Activated naive CD4-positive, alpha-beta T cell treated with anti-CD3 and anti-CD28 coated beads, Interleukin-2, amount 50 U/mL, for 24 hours (primary cell): ENCODE data around the gene UAP1.
"Not testable (repeated sequence)": the region's sequence is repeated elsewhere in the genome, so short reads cannot be mapped to it uniquely, and the experiment has no call there.

Source experiments
- H3K27ac Mint-ChIP-seq: one replicate; pipeline ENCODE4 v1.8.0; 2021; ENCODE audit warnings: mild to moderate bottlenecking, mixed read lengths
- H3K27me3 Mint-ChIP-seq: one replicate; pipeline ENCODE4 v1.8.0; 2021; ENCODE audit warnings: mixed read lengths
- H3K36me3 Mint-ChIP-seq: one replicate; pipeline ENCODE4 v1.8.0; 2021; ENCODE audit warnings: mixed read lengths
- H3K4me1 Mint-ChIP-seq: one replicate; pipeline ENCODE4 v1.8.0; 2021; ENCODE audit warnings: mixed read lengths
- H3K4me3 Mint-ChIP-seq: one replicate; pipeline ENCODE4 v1.8.0; 2021; ENCODE audit warnings: mild to moderate bottlenecking, mixed read lengths
- H3K9me3 Mint-ChIP-seq: one replicate; pipeline ENCODE4 v1.8.0; 2021; ENCODE audit warnings: mixed read lengths

Gene UAP1

DNA sequence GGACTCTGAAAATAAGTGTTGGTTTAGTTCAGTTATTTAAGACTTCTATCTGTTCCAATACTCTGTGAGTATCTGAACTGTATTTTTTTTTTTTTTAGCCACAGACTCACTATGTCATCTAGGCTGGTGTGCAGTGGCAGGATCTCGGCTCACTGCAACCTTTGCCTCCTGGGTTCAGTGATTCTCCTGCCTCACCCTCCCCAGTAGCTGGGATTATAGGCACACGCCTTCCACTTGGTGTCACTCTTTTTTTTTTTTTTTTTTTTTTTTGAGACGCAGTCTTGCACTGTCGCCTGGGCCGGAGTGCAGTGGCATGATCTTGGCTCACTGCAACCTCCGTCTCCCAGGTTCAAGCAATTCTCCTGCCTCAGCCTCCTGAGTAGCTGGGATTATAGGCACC lies 21.4 kb downstream of the UAP1 start:
- not testable (repeated sequence) for H3K4me3 Mint-ChIP-seq, H3K27me3 Mint-ChIP-seq, H3K9me3 Mint-ChIP-seq, H3K27ac Mint-ChIP-seq, H3K4me1 Mint-ChIP-seq
- peaks cover 22% of the 10 kb centered on the region for H3K36me3 Mint-ChIP-seq

DNA sequence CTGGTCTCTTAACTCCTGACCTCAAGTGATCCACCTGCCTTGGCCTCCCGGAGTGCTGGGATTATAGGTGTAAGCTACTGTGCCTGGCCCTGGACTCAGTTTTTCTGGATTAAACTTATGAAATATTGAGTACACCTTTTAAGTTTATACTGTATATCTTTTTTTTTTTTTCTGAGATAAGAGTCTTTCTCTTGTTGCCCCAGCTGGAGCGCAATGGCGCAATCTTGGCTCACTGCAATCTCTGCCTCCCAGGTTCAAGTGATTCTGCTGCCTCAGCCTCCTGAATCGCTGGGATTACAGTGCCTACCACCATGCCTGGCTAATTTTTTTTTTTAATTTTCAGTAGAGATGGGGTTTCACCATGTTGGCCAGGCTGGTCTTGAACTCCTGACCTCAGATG lies 23.6 kb downstream of the UAP1 start:
- peaks cover 29% of the 10 kb centered on the region for H3K36me3 Mint-ChIP-seq
- H3K27ac Mint-ChIP-seq = not testable (repeated sequence)

DNA sequence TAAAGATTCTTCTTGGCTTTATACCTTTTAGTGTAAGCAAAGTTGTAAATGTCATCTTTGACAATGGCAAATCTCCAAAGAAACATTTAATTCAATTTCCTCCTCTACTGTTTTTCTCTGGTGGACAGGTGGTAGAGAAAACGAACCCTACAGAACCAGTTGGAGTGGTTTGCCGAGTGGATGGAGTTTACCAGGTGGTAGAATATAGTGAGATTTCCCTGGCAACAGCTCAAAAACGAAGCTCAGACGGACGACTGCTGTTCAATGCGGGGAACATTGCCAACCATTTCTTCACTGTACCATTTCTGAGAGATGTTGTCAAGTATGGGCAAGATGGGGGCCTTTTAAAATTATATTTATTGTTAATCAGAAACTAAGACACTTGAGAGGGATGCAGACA lies 25.8 kb downstream of the UAP1 start:
- Mint-ChIP-seq H3K36me3 (peaks cover 23% of the 10 kb centered on the region), H3K4me1 (no peaks in the 10 kb centered on the region)

More for the DNA sequence above, 23.6 kb downstream of the UAP1 start:
- H3K9me3 Mint-ChIP-seq, H3K27me3 Mint-ChIP-seq, H3K4me1 Mint-ChIP-seq, H3K4me3 Mint-ChIP-seq: not testable (repeated sequence)

DNA sequence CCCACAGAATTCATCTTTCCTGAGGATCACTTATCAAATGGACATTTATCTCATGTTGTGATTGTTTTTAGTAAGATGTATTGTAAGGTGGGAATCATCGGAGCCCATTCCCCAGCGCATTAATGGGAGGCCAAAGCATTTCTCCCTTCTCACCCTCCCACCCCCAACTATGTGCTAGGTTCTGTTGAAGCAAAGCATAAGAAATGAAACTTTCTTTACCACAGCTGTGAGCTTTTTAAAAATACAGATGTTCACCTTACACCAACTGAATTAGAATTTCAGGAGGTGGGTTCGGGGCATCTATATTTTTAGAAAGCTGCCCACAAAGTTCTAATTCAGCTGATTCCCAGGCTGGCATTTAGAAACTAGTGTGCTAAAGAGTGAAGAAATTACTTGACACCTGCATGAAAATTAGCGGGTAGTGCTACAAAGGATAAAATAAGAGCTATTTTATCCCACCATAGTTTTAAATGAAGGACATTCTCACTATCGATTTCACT lies 26.3 kb downstream of the UAP1 start:
- H3K27ac Mint-ChIP-seq = no peak overlapping the region
- H3K4me1 Mint-ChIP-seq = no peaks in the 10 kb centered on the region
- H3K36me3 Mint-ChIP-seq = peaks cover 23% of the 10 kb centered on the region
- no peaks in the 10 kb centered on the region for H3K9me3 Mint-ChIP-seq
- H3K4me3 Mint-ChIP-seq = no peak overlapping the region
- H3K27me3 Mint-ChIP-seq = no peaks in the 10 kb centered on the region

More for the DNA sequence above, 25.8 kb downstream of the UAP1 start:
- no peaks in the 10 kb centered on the region for H3K9me3 Mint-ChIP-seq
- no peaks in the 10 kb centered on the region for H3K27me3 Mint-ChIP-seq
- H3K4me3 Mint-ChIP-seq = no peak overlapping the region
- H3K27ac Mint-ChIP-seq = no peak overlapping the region

- peaks cover 25% of the 10 kb centered on the region for H3K36me3 Mint-ChIP-seq
- H3K9me3 Mint-ChIP-seq = no peaks in the 10 kb centered on the region
Observed at GRCh38 chr1:162590101-162590500, 28.6 kb downstream of the UAP1 start.

DNA sequence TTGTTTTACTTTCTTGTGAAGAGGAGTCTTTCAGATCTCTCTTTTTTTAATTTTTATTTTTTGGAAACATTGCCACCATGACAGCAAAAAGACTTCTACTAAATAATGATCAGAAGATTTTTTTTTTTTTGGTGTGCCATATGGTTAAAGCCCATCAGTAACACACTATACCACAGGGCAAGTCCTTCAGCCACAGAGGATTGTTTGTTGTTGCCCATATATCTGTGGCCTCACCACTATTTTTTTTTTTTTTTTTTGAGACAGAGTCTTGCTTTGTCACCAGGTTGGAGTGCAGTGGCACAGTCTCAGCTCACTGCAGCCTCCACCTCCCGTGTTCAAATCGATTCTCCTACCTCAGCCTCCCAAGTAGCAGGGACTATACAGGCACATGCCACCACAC lies 29.2 kb downstream of the UAP1 start:
- Mint-ChIP-seq H3K4me1 (no peaks in the 10 kb centered on the region), H3K27me3 (no peaks in the 10 kb centered on the region), H3K36me3 (peaks cover 23% of the 10 kb centered on the region), H3K9me3 (no peaks in the 10 kb centered on the region), H3K27ac (no peak overlapping the region), H3K4me3 (no peak overlapping the region)

More at GRCh38 chr1:162590101-162590500, 28.6 kb downstream of the UAP1 start:
- H3K27ac Mint-ChIP-seq = no peak overlapping the region
- no peaks in the 10 kb centered on the region for H3K27me3 Mint-ChIP-seq
- no peak overlapping the region for H3K4me3 Mint-ChIP-seq
- H3K4me1 Mint-ChIP-seq = no peaks in the 10 kb centered on the region

- Mint-ChIP-seq H3K4me1 (no peaks in the 10 kb centered on the region), H3K9me3 (no peaks in the 10 kb centered on the region), H3K36me3 (peaks cover 11% of the 10 kb centered on the region), H3K27me3 (no peaks in the 10 kb centered on the region), H3K27ac (no peak overlapping the region), H3K4me3 (no peak overlapping the region)
Observed at GRCh38 chr1:162596514-162597170, 35.1 kb downstream of the UAP1 start.

DNA sequence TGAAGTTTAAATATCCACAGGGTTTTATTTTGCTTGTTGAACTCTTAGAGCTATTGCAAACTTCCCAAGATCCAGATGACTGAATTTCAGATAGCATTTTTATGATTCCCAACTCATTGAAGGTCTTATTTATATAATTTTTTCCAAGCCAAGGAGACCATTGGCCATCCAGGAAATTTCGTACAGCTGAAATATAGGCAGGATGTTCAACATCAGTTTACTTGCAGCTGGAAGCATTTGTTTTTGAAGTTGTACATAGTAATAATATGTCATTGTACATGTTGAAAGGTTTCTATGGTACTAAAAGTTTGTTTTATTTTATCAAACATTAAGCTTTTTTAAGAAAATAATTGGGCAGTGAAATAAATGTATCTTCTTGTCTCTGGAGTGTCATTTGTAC lies 37.9 kb downstream of the UAP1 start:
- H3K27ac Mint-ChIP-seq = no peak overlapping the region
- no peaks in the 10 kb centered on the region for H3K27me3 Mint-ChIP-seq
- H3K4me1 Mint-ChIP-seq = no peaks in the 10 kb centered on the region
- H3K4me3 Mint-ChIP-seq = no peak overlapping the region
- H3K36me3 Mint-ChIP-seq = peaks cover 12% of the 10 kb centered on the region
- no peaks in the 10 kb centered on the region for H3K9me3 Mint-ChIP-seq

DNA sequence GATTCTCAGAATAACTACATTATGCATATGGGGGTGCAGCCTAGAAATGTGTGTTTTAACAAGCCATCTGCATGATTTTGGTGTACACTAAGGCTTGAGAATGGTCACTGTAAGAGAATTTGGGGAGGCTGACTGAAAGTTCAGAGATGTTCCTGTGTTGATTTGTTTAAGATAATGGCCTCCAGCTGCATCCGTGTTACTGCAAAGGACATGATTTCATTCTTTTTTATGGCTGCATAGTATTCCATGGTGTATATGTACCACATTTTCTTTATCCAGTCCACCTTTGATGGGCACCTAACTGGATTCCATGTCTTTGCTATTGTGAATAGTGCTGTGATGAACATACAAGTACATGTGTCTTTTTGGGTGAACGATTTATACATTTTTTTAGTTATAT lies 41.6 kb downstream of the UAP1 start:
- not testable (repeated sequence) for H3K27me3 Mint-ChIP-seq, H3K4me1 Mint-ChIP-seq, H3K9me3 Mint-ChIP-seq, H3K27ac Mint-ChIP-seq, H3K4me3 Mint-ChIP-seq
- peaks cover 12% of the 10 kb centered on the region for H3K36me3 Mint-ChIP-seq

DNA sequence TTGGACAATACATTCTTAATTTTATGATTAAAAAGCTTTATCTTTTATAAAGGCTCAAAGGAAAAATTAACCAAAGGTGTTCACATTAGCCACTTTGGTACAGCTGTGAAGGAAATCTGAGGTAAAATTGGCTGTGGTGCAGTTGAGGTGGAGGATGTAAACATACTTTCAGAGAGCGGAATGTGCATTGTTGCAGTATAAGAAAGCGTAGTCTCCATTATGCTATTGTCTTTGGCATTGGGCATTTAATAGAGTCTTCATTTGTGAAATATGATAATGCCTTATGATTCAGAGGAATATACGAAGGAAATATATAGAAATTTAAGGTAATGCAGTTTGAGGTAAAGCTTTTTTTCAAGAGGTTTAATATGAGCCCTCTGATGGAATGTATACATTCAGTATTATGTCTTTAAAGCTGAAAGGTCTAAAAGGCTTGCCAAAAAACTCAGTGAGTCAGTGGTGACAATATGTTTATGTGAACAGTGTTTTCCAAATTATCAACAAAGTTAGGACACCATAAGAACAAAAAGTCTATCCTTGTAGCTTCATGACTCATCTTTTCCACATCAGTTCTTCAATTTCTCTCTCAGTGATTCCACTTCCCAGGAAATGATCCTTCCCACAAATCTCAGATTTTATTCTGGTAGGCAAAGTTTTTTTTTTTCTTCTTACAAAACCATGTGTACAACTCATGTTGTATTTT lies 43.9 kb downstream of the UAP1 start:
- H3K4me1 Mint-ChIP-seq = no peaks in the 10 kb centered on the region
- H3K9me3 Mint-ChIP-seq = no peaks in the 10 kb centered on the region
- no peaks in the 10 kb centered on the region for H3K27me3 Mint-ChIP-seq

GRCh38 chr1:162609306-162609705 lies 47.8 kb downstream of the UAP1 start:
- peaks cover 2% of the 10 kb centered on the region for H3K36me3 Mint-ChIP-seq
- no peaks in the 10 kb centered on the region for H3K27me3 Mint-ChIP-seq
- H3K4me1 Mint-ChIP-seq = no peaks in the 10 kb centered on the region
- H3K9me3 Mint-ChIP-seq = no peaks in the 10 kb centered on the region
- no peak overlapping the region for H3K27ac Mint-ChIP-seq
- no peak overlapping the region for H3K4me3 Mint-ChIP-seq

More for the DNA sequence above, 43.9 kb downstream of the UAP1 start:
- H3K4me3 Mint-ChIP-seq = no peak overlapping the region
- H3K27ac Mint-ChIP-seq = peak overlapping the region; percentile 17
- H3K36me3 Mint-ChIP-seq = peaks cover 12% of the 10 kb centered on the region

- Mint-ChIP-seq H3K27ac (no peak overlapping the region), H3K4me3 (no peak overlapping the region), H3K4me1 (no peaks in the 10 kb centered on the region), H3K27me3 (no peaks in the 10 kb centered on the region), H3K36me3 (peaks cover 11% of the 10 kb centered on the region), H3K9me3 (peaks cover 6% of the 10 kb centered on the region)
Observed at GRCh38 chr1:162612606-162613400, 51.3 kb downstream of the UAP1 start.

DNA sequence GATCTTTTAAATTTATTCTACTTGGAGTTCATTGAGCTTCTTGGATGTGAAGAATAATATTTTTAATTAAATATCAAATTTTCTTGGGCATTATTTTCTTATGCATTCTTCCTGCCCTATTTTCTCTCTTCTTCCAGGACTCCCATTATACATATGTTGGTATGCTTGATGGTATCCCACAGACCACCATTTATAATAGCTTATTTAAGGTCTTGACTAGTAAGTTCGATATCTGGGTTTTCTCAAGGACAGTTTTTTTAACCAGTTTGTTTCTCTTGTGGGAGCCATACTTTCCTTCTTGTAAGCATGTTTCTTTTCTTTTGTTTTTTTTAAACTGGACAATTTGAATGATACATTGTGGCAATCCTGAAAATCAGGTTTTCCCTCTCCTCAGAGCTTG lies 55.3 kb downstream of the UAP1 start:
- peaks cover 6% of the 10 kb centered on the region for H3K9me3 Mint-ChIP-seq
- no peaks in the 10 kb centered on the region for H3K4me1 Mint-ChIP-seq
- no peak overlapping the region for H3K4me3 Mint-ChIP-seq
- no peak overlapping the region for H3K27ac Mint-ChIP-seq
- peaks cover 16% of the 10 kb centered on the region for H3K36me3 Mint-ChIP-seq
- H3K27me3 Mint-ChIP-seq = no peaks in the 10 kb centered on the region

GRCh38 chr1:162617513-162617912 lies 56.0 kb downstream of the UAP1 start:
- Mint-ChIP-seq H3K9me3 (peaks cover 6% of the 10 kb centered on the region), H3K27me3 (no peaks in the 10 kb centered on the region), H3K4me3 (no peak overlapping the region), H3K36me3 (peaks cover 16% of the 10 kb centered on the region), H3K4me1 (no peaks in the 10 kb centered on the region), H3K27ac (no peak overlapping the region)

DNA sequence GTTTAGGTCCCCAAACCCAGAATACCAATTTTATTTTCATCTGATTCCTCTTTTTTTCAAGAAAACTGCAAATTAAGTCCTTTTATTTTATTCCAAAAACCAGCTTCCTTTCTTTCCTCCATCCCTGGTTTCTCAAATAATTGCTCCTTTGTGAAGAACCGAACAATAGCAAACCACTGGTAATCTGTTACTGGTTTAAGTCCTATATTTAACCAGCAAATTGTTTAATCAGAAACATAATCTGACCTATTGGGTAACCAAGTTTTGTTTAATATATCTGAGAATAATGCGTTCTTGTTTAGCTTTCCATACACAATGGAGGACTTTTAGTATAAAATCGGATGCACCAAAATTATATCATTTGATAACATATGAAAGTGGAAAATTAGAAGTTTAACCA lies 57.6 kb downstream of the UAP1 start:
- Mint-ChIP-seq H3K27ac (no peak overlapping the region), H3K9me3 (peaks cover 6% of the 10 kb centered on the region), H3K36me3 (peaks cover 21% of the 10 kb centered on the region), H3K4me1 (no peaks in the 10 kb centered on the region), H3K27me3 (peaks cover 4% of the 10 kb centered on the region), H3K4me3 (no peak overlapping the region)

DNA sequence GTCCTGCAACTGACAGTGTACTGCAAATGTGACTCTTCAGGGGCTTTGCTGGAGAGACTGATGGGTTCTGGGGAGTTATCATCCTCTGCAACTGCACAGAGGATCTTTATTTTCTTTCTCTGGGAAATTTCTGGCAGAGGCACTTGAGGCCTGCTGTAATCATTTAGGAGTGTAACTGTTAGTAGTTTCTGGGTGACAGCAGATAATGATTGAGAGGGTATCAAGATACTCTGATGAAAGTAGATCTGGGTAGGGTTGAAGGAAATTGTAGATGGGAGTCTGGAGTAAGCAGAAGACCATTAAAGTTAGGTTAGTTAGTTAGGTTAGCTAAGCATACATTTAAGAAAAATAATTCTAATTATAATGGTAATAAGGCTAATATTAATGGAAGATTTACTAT lies 59.7 kb downstream of the UAP1 start:
- no peaks in the 10 kb centered on the region for H3K4me1 Mint-ChIP-seq
- peaks cover 4% of the 10 kb centered on the region for H3K27me3 Mint-ChIP-seq
- H3K9me3 Mint-ChIP-seq = no peaks in the 10 kb centered on the region
- peaks cover 19% of the 10 kb centered on the region for H3K36me3 Mint-ChIP-seq
- no peak overlapping the region for H3K27ac Mint-ChIP-seq
- no peak overlapping the region for H3K4me3 Mint-ChIP-seq
